B cell (primary cell): ENCODE results near the gene ATP9B.

Experiments used
- CTCF ChIP-seq: fragments of 200-600 bp; IDR thresholded peaks from one replicate; pipeline ENCODE4 v1.8.0; 2022; ENCODE audit warnings: antibody characterized with exemption, mild to moderate bottlenecking
- EZH2 ChIP-seq: IDR thresholded peaks from 2 replicates; pipeline ENCODE4 v1.6.1; 2012; ENCODE audit warnings: borderline replicate concordance, low read depth, mild to moderate bottlenecking, moderate library complexity, low read length; ENCODE audit not compliant: insufficient read depth, poor library complexity, severe bottlenecking

GRCh38 chr18:79422783-79423165 is 353.6 kb downstream of the ATP9B start:
- TF ChIP-seq EZH2 = no peak
- no peak for TF ChIP-seq CTCF
